ENCODE data around the gene PARVA.

PARVA gene

GRCh38 chr11:12430954-12431595 lies 53.7 kb downstream of the PARVA start:
- no peak for DNase-seq (ENCODE audit: low read depth in 3 of 3)

- no peak for DNase-seq (ENCODE audit: low read depth in 3 of 3)
These were observed 55.1 kb downstream of the PARVA start for GRCh38 chr11:12432507-12432906.

DNA sequence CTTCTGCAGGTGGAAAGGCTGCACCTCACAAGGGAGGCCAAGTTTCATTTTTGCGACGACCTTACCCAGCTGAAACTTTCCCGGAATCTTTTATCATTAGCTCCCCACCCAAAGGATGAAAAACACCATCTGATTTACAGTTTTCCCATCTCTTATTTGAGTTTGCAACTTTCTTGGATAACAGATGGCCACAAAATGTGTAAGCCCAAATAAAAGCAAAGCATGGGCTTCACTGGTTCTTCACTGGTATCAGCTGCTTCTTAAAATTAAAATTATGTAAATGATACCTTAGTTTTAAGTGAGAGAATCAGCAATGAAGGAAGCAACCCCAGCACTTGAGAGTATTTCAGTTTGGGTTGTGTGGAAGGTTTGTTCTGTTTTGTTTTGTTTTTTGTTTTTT lies 55.8 kb downstream of the PARVA start:
- DNase-seq (ENCODE audit: low read depth in 3 of 3): no peak

DNA sequence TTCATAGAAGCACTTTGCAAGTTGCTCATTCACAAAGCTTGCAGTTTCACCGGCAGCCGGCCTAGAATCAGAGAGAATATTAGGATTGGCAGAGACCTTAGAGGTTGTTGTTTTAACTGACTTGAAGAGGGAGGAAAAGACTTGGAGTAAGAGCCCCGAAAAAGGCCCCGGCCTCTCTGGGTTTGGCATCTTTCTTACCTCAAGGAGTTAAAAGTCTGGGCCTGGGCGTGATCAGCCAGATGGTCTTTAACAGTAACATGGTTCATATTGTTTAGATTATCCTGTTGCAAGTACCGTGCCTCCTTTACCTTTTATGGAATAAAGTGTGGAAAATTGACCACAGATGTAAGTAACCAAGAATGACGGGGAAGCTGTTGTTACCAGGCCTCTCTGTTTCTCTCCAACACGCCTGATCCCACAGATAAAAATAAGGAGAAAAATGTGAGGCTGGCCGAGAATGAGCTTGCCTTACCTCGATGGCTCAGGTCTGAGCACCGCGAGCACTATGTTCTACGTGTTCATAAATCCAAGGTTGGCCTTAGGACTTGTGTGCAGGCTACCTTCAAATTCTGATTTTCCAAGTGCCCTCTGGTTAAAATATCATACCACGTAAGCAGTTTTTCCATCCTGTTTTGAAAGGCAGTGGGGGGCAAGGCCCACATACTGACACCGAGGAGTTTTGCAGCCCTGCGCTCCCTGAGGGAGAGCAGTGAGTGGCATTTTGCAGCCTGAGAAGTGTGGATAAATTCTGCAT lies 56.4 kb downstream of the PARVA start:
- DNase-seq (ENCODE audit: low read depth in 3 of 3): no peak

DNA sequence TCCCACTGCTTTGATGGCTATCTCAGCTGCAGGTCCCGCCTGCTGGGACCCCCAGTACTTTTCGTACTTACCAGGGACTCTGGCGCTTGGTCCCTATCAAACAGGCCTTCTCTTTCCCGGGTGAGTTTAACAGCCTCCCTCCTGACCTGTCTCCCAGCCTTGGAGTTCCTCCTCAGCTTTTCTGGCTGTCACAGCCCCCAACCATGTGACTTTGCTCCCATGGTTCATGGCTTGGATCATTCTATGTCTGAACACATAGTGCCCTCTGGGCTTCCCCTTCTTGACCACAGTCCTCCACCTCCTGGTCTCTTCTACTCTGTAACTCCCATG lies 56.9 kb downstream of the PARVA start:
- DNase-seq (ENCODE audit: low read depth in 3 of 3): no peak

DNA sequence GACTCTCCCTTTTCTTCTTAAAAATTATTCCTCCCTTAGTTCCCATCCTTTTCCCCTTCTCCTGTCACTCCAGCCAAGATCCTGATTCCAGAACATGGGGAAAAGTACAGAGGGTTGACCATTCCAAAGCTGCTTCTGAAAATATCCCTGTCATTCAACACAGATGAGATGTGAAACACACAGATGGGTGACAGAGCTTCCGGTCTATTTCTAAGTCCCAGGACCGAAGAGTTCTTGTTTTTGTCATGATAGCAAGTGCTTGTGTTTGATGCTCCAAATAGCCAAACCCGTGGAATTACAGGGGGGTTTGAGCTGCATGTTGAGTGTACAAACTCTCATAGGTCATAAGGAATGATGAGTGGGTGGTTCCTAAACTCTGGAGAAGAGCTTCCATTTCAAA lies 57.9 kb downstream of the PARVA start:
- no peak for DNase-seq (ENCODE audit: low read depth in 3 of 3)

DNA sequence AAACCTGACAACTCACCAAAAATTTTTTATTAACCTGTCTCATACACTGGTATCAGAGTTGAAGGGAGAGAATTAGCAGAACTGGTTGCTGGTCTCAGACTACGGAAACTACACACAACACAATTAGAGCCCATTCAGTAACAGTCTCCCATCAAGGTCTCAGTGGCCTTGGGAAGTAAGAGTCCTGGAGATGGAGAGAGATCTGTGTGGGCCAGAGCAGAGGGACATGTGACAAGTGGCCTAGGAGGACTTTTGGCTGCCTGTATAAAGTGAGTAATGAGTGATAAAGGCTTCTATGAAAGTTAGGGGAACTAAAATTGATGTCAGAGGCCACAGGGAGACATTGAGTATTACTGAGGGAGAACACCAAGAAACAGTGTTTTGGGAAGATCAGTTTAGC lies 58.9 kb downstream of the PARVA start:
- no peak for DNase-seq (ENCODE audit: low read depth in 3 of 3)

GRCh38 chr11:12438291-12438690 lies 60.9 kb downstream of the PARVA start:
- no peak for DNase-seq (ENCODE audit: low read depth in 3 of 3)

DNA sequence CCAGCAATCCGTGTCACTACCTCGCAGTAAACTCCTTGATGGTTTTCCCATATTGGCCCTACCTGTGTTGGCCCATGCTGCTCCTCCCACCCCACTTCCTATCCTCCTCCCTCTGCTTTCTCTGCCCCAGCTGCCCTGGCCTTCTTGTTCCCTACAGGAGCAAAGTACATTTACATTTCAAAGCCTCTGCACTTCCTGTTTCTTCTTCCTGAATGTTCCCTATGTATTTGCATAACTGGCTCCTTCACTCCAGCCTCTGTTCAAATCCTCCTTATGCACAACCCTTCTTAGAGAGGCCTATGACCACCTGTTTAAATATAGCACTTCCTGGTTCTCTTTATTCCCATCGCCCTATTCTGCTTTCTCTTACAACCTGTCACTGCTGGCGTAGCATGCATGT lies 62.2 kb downstream of the PARVA start:
- DNase-seq (ENCODE audit: low read depth in 3 of 3): no peak

GRCh38 chr11:12440565-12440964 lies 63.2 kb downstream of the PARVA start:
- no peak for DNase-seq (ENCODE audit: low read depth in 3 of 3)

DNA sequence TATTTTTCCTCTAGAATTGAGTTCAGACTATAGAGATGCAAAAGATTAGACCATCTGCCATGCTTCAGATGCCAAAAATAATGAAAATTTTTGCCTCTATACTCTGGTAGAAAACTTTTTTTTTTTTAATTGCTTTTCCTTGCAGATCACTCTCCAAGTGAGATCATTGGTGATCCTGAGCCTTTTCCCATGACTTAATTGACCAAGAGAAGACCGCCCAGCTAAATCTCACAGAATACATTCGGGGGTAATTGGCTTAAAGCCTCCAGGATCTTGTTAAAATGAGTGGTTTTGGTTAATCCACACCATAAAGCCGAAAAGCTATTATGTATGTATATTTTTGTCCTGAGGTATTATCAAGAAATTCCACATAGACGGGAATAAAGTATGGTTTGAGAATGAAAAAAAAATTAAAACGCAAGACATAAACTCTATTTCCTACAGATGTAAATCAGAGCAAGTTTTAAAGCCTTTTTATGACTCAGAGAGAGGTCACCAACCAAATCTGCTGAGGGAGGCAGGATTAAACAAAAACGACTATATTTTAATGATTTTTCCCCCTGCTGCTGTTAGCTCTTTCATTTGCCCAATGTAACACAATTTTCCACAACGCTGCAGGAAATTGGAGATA lies 64.0 kb downstream of the PARVA start:
- no peak for DNase-seq (ENCODE audit: low read depth in 3 of 3)

- DNase-seq (ENCODE audit: low read depth in 3 of 3): no peak
These were observed 67.2 kb downstream of the PARVA start for GRCh38 chr11:12444601-12445000.

- DNase-seq (ENCODE audit: low read depth in 3 of 3): no peak
These were observed 67.6 kb downstream of the PARVA start for GRCh38 chr11:12445001-12445400.

GRCh38 chr11:12446863-12447262 lies 69.5 kb downstream of the PARVA start:
- no peak for DNase-seq (ENCODE audit: low read depth in 3 of 3)

DNA sequence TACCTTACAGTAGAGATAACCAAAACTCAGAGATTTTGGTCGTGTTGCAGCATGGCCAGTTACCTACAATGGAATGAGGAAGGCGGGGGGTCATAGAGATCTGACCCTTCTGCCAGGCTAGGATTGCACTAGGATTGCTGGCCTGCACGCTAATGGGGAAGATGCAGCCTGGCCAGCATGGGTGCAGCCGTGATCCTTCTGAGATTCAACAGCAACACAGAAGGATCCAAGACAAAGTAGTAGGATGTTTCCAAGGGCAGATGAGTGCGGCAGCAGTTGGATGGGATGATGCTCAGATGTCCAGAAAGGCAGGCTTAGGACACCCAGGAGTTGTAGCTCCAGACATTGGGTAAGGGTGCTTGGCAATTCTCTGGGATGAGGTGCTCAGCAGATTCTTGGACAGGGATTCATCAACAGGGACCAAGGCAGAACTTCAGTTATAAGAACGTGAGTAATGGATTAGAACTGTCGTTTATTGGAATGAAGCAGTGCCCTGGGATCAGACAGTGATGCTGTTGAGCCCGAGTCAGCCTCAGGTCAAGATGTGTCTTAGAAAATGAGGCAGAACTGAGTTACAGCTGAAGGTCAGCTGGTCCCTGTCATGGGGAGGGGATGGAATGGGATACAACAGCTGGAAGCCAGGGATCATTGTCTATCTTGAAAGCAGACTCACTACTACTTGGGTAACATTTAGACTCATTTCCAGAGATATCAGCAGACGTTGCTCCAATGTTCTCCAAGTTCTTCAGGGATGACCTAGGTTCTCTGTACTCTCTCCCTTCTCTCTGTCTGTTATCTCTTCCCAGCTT lies 71.0 kb downstream of the PARVA start:
- no peak for DNase-seq (ENCODE audit: low read depth in 3 of 3)

- no peak for DNase-seq (ENCODE audit: low read depth in 3 of 3)
These were observed 72.8 kb downstream of the PARVA start for GRCh38 chr11:12449961-12450715.

- DNase-seq (ENCODE audit: low read depth in 3 of 3): no peak
These were observed 73.9 kb downstream of the PARVA start for GRCh38 chr11:12451179-12451814.

GRCh38 chr11:12453243-12453642 lies 75.9 kb downstream of the PARVA start:
- no peak for DNase-seq (ENCODE audit: low read depth in 3 of 3)

GRCh38 chr11:12454782-12455181 lies 77.4 kb downstream of the PARVA start:
- DNase-seq (ENCODE audit: low read depth in 3 of 3): no peak

GRCh38 chr11:12455938-12456337 lies 78.6 kb downstream of the PARVA start:
- DNase-seq (ENCODE audit: low read depth in 3 of 3): no peak
